Suppressor macrophage treated with lipopolysaccharide for 4 hours (primary cell): ENCODE measurements around the gene CDH4.

Experiments used
- DNase-seq: peaks from one replicate; pipeline ENCODE4 v3.0.0-alpha.2; 2020

Gene CDH4

GRCh38 chr20:61733891-61734732, 482.1 kb downstream of the CDH4 start:
- no peak for DNase-seq

DNA sequence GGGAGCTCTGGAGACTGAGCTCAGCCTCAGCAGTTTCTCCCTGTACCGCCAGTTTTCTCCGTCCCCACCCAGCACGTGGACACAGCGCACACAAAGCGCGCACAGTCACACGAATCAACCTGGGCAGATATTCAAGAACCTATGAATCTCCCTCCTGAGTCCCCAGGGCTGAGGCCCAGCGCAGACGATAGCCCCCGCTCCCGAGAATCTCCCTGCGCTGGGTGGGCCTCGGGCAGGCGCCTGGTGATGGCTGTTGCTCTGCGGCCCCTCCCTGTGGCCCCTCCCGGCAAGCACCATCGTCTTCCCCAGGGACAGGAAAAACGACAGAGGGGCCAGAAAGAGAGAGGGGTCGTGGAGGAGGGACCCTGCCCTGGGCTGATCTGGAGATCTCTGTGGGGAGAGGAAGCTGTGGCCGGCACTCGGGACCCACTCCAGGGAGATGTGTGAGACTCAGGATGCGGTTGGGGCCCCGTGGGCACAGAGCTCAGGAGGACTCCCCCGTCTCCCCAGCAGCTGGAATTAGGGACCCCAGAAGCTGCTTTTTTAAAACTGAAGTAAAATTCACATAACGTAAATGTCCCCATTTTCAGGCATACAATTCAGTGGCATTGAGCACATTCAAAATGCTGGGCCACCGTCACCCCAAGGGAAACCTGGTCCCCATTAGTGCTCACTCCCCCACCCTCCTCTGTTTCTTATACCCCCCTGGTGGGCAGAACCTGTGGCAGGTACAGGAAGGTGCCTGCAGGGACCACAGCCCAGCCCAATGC, 482.9 kb downstream of the CDH4 start:
- no peak for DNase-seq

DNA sequence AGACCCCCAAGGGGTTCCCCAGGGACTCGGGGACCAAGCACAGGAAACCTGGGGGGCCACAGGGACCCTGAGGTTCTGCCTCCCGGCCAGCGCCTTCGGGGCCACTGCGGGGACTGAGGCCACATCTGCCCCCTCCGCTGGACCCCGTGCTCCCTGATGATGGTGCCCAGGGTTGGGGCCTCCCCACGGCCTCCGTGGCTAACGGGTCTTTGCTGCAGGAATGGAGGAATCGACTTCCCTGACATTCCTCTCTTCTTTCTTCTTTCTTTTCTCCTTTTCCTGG, 483.4 kb downstream of the CDH4 start:
- DNase-seq = no peak

GRCh38 chr20:61736001-61736635, 484.1 kb downstream of the CDH4 start:
- no peak for DNase-seq

DNA sequence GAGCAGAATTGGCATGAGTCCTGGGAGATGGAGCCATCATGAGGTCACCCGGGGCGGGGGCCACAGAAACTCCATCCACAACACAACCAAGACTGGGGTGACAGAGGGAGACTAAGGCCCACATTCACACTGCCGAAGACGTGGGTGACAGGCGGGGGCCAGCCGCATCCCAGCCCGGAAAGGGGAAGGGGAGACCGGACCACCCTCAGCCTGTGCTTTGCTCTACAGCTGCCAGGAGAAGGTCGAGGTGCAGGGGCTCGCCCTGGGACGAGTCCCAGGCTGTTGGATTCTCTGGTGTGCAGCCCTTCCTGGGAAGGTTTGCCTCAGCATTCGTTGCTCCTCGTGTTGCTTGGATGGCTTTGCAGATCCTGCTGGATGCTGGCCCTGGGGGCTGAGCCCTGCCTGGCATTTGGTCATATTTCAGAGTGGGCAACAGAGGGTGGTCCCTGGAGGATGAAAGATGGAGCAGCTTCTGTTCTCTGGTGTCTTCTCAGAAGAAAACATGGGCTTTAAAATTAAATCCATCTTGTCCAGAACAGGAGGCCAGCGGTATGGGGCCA, 484.8 kb downstream of the CDH4 start:
- no peak for DNase-seq

DNA sequence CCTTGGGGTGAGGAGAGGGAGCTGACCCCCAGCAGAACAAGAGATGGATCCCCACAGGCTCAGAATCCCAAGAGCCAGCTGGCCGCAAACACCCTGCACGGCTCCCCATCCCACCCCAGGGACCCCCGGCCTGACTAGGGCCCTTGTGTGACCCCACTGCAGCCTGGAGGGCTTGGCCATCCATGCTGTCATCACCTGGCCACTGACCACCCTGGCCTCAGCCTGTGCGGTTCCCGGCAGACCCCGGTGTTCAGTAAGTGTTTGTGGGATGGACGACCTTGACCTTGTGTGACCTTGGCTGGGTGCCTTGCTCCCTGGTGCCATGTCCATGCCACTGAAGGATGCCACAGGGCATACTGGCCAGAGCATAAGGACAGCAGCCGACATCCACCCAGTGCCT, 485.3 kb downstream of the CDH4 start:
- DNase-seq = no peak

DNA sequence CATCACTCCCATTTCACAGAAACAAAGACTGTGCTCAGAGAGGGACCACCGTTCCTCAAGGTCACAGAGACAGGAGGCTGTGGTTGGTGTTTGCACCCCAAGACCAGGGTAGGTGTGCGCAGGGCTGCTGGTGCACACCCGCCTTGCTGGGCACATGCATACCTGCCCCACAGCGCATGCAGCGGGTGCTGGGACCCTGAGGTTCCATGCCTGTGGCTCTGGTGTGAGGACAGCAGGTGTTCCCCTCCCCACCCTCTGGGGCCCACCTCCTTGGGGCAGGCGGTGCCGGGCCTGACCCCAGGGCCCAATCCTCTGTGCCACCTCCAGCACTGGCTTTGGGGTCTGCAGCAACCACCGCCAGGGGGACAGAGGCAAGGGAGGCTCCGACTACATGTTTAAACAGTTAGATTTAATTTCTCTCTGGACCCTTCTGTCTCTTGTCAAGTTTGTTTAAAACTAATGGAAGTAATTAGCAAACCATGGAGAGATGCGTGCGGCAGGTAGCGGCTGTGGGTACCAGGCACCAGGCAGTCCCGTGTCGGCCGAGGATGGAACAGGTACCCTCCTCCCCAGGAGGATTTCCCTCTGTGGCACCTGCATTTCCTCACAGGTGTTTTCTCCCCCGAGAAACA, 485.9 kb downstream of the CDH4 start:
- DNase-seq = no peak

DNA sequence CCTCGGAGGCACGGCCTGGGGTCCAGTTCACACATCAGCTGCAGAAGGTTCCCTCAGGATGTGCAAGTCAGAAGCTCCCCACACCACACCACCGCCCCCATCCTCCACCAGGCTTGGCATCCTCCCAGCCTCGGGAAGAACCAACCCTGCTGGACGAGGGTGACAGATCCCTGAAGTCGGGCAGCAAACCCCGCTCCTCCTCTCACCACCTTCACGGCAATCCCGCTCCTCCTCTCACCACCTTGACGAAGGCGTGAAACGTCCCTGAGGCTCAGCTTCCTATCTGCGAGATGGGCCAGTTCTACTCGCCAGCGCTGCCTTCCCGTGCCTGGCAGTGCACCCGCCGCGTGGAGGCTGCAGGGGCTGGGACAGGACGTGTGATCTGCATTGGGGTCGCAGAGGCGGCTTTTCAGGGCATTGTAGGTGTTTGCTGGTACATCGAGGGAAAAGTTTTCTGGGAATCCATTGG, 486.6 kb downstream of the CDH4 start:
- DNase-seq = no peak

DNA sequence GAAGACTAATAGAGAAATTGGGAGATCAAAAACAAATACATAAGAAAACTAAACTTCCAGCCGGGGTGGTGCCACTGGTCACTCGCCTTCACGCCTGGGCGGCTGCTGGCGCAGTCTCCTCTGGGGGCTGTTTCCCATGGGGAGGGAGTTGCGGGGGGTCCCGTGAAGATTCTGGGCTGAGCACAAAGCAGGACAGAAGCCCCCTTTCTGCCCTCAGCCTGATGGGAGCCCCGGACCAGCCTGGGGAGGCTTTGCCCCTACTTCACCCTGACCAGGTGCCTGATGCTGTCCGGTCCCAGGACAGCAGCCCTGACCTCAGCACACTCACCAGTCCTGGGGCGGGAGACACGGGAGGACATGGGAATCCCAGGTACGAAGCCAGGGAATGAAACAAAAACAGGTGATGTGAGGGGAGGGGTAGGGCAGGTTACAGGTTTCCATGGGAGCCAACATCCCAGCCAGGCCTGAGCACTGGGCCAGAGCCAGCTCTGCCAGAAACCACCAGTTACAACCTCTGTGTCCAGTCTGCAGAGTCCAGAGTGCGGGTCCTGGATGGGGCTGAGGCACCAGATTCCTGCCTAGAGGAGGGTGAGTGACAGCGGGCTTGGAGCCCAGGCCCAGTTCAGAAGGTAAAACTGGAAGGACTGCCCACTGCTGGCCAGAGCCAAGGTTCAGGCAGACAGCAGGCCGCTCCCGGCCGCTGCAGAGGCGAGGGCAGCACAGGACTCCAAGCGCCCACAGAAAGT, 487.2 kb downstream of the CDH4 start:
- DNase-seq = no peak

DNA sequence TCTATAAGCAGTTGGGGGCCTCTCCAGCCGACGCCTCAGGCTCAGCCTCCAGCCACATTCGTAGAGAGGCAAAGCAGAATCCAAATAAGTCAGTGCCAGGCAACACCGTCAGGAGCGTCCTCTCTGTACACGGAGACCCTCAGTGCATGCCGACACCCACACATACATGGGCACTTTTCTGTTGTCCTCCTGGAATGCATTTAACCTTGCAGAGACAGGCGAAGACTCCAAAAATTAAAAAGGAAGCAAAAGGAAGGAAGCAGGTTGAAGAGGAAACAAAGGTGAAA, 487.7 kb downstream of the CDH4 start:
- DNase-seq = no peak

DNA sequence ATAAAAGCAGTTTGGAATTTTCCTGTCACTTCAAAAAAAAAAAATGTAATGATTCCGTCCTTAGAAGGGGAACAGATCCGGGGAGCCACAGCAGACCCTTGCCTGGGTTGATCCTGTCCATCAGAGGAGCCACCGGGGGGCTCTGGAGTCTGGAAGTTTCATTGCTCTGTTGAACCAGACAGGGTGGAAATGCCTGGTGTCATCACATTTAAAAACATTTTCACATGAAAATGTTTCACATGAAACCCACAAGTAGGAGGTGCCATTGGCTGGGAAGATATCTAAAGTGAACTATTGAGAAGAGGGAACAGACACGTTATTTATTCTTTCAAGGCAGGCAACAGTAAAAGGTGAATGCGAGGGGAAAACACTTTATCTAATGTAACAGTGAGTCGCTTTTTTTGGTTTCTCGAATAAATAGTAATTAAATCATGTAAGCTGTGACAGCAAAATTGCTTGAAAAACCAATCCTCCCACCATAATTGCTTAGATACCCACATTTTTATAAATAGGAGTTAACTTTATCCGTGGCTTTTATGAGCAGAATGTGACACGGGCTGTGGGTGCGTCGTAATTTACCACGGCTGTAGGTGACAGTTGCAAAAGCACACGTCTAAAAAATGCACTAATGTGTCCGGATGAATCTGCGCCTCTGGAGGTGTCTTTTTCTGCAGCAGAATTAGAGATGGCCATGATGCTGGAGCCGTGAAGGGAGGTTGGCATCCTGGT, 490.2 kb downstream of the CDH4 start:
- no peak for DNase-seq

GRCh38 chr20:61743606-61744005, 491.5 kb downstream of the CDH4 start:
- DNase-seq = no peak

- DNase-seq = no peak
These were observed 492.8 kb downstream of the CDH4 start for GRCh38 chr20:61744691-61745396.

- DNase-seq = no peak
These were observed 493.5 kb downstream of the CDH4 start for GRCh38 chr20:61745397-61746146.

DNA sequence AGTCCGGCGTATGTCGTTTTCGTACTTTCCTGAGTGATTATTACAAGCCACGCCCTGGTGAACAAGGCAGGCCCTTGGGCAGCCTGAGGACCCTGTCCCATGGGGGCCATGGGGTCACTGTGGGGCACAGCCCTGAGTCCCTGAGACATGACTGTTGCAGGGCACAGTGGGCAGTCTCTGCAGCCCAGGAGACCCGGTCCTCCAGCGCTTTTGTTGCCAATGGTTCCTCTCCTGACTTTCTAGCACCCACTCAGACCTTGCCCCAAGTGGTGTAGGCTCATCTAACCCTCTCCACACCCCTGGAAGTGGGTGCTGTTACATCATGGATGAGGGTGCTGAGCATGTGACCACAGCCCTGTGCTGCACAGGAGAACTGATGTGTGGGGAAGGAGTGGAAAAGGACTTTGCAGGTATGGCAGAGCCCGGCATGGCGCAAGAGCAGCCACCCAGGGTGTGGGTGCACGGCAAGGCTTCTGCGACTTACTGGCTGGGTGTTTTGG, 494.1 kb downstream of the CDH4 start:
- DNase-seq = no peak

- DNase-seq = no peak
These were observed 494.7 kb downstream of the CDH4 start for GRCh38 chr20:61746781-61747180.

DNA sequence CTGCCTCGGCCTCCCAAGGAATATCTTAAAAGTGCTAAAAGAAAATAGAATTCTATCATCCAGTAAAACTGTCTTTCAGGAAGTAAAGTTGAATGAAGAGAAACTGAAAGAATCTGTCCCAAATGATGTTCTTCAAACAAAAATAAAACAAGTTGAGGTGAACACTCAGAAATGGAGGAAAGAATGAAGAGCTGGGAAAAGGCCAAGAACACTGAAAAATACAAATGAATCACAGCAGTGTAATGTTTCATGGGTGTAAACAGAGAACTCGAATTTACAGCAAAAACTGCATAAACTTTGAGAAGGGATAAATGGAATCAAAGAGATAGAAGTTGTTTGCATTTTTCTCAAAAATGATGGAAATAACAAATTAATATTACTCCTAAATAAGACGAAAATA, 496.3 kb downstream of the CDH4 start:
- no peak for DNase-seq

DNA sequence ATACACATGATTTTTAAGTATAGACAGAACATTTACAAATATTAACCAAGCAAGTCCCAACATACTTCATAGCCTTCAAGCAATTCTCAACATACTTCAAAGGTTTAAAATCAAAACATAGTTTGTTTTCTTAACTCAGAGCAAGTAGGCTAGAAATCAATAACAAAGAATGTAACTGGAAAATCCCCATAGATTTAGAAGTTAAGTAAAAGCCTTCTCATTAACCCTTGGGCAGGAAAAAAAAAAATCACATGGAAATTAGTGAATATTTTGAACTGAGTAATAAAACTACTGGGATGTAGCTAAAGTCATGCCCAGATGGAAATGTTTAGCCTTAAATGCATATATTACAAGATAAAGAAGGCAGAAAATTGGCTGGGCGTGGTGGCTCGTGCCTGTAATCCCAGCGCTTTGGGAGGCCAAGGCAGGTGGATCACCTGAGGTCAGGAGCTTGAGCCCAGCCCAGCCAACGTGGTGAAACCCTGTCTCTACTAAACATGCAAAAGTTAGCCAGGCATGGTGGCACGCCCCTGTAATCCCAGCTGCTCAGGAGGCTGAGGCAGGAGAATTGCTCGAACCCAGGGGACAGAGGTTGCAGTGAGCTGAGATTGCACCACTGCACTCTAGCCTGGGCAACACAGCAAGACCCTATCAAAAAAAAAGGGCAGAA, 497.5 kb downstream of the CDH4 start:
- DNase-seq = no peak

DNA sequence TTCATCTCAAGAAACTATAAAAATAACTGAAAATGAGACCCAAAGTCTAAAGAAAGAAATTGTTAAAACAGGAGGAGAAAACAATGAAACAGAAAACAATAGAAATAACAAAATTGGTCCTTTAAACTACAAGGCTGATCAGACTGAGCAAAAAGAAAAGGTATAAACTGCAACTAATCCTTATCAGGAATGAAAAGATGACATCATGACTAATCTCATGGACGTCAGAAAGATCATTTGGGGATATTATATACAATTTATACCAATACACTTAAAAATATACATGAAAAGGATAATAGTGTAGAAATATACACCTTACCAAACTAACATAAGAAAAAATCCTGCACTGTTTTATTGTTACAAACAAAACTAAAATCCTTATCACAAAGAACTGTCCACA, 498.0 kb downstream of the CDH4 start:
- no peak for DNase-seq

DNA sequence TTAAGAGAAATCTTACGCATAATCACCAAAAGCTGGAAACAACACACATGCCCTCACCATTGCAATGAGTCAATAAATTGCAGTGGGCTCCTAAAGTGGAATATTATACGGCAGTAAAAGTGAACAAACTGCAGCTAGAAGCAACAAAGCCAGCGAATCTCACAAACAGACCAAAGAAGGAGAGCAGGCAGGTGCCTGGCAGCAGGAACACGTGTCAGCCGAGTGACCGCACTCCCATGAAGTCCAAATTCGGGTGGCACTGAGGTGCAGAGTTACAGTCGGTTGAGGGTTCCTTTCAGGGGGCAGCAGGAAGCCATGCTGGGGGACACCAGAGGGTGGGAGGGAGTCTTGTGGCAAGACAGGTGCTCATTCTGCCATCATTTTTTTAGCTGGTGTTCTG, 500.5 kb downstream of the CDH4 start:
- no peak for DNase-seq
